ENCODE data around the gene ADGB. TPM values are rescaled to one million over a fixed set of nuclear protein-coding genes. Genes with fewer than 3 reads are reported as not detected.
"Not testable (repeated sequence)": the region's sequence is repeated elsewhere in the genome, so short reads cannot be mapped to it uniquely, and the experiment has no call there.

The ADGB gene
- polyA plus RNA-seq, 1 donor = not detected

- DNase-seq (ENCODE audit: low read depth) = not testable (repeated sequence)
These were observed 217.0 kb downstream of the ADGB start for GRCh38 chr6:146815511-146816462.

DNA sequence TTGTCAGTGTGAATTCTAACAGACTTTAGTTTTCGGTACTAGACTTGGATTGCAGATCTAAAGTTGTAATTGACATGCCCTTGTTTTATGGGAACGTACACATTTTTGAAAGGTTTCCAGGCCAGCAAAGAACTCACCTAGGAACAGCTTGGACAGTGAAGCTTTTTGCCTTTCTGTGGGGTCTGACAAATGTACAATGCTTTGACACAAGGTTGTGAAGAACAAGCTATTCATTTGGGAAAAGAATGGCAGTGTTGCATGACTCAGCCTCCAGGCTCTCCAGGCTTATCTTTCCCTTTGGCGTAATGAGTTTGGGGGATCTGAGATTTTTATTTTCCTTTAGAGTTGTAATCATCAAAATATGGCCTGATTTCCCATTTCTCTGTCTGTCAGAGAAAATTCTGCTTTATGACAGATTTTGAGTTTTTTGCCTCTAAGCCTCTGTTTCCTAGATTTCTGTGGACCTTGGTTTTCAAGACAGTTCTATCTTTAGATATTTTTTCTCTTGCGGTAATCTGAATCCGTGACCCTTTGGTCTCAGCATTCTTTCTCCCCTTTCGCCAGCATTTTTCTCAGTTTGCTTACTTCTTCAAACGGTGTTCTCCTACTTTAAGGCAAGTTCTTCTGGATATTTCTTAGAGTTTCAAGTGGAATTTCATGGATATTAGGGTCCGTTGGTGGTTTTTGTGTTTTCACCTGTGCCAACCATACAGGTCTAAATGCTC is 221.0 kb downstream of the ADGB start:
- DNase-seq (ENCODE audit: low read depth) = no peak

GRCh38 chr6:146827216-146827928 is 228.6 kb downstream of the ADGB start:
- no peak for DNase-seq (ENCODE audit: low read depth)

GRCh38 chr6:146829792-146830565 is 231.2 kb downstream of the ADGB start:
- DNase-seq (ENCODE audit: low read depth) = no peak

GRCh38 chr6:146833157-146833556 is 234.4 kb downstream of the ADGB start:
- no peak for DNase-seq (ENCODE audit: low read depth)

- DNase-seq (ENCODE audit: low read depth) = no peak
These were observed 241.4 kb downstream of the ADGB start for GRCh38 chr6:146840216-146840615.

DNA sequence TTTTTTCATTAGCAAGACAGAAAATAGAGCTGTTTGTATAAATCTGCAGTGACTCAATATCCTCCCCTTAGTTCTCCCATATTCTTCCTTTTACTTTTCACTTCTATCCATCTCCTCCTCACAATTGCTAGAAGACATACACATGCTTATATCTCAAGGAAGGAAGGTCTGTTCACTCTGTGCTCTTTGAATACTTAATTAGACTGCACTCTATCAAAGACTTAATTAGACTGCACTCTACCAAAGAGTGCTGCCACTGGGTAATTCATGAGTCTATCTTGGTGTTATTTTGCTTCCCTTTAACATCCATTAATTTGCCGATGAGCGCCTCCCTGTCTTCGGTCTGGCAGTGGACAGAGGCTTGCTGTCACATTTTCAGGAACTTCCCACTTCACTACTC is 241.9 kb downstream of the ADGB start:
- no peak for DNase-seq (ENCODE audit: low read depth)

DNA sequence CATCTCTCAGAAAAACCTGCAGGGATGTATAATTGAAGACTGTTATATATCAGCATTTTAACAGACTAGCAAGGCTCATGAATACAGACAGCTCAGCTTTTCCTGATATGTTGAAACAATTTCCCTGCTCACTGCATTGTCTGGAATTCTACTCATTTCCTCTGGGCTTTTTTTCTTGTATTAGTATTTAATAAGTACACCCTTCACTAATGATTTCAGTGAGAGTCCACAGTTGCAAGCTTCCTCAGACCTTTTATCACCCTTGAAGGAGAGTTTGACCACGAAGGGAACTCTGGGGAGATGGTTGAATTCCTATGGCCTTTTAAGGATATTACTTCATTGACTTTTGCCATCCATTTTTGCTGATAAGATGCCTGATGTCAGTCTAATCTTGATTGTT is 248.7 kb downstream of the ADGB start:
- DNase-seq (ENCODE audit: low read depth) = no peak

GRCh38 chr6:146850238-146850896 is 251.6 kb downstream of the ADGB start:
- no peak for DNase-seq (ENCODE audit: low read depth)

- DNase-seq (ENCODE audit: low read depth) = no peak
These were observed 252.2 kb downstream of the ADGB start for GRCh38 chr6:146850981-146851380.

DNA sequence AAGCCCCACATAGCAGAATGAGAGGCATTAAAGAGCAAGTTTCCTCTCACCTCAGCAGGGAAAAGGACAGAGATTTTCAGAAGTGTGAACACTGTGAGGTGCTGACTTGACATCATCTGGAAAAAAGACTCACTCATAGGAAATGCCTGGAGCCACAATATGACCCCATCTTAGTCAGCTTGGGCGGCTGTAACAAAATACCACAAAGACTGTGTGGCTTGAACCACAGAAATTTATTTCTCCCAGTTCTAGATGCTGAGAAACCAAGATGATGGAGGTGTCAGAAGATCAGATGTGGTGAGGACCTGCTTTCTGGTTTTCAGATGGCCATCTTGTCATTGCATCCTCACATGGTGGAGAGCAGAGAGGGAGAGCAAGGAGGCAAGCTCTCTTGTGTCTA is 253.1 kb downstream of the ADGB start:
- DNase-seq (ENCODE audit: low read depth) = no peak

- not testable (repeated sequence) for DNase-seq (ENCODE audit: low read depth)
These were observed 255.9 kb downstream of the ADGB start for GRCh38 chr6:146854521-146855255.

GRCh38 chr6:146855889-146856288 is 257.1 kb downstream of the ADGB start:
- no peak for DNase-seq (ENCODE audit: low read depth)

GRCh38 chr6:146856296-146856695 is 257.5 kb downstream of the ADGB start:
- no peak for DNase-seq (ENCODE audit: low read depth)

DNA sequence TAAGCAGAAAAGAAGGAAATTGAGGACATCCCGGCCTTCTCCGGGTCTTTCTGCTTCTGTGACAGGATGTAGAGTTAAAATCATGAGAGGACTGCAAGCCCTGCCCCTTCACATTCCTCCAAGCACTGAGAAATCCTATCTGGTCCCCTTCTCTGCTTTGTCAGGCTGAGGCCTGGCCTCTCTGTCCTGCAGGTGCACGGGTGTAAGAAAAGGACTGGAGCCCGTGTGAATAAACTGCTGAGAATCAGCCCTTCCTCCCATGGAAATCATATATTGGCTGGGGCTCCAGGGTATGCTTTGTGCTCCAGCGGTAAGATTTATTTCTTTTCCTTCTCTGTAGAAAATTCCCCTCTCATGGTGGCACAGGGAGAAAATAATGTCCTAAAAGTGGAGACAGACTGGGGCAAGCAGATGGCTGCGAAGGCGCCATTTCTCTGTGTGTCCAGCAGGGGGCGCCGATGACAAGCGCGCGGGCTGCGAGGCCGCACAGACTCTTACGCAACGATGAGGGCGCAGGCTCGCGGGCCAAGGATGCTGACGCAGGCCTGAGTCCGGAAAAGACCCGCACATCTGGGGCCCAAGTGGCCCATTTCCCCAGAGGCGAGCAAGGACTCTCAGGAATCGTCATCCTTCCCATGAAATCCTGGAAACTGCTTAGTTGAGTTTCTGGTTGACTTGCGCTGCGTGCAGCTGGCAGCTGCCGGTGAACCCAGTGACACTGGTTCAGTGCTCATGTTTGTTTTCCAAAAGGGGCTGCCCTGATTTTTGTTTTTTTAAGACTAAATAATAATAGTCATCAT is 258.6 kb downstream of the ADGB start:
- peak; percentile 40 for DNase-seq (ENCODE audit: low read depth)

DNA sequence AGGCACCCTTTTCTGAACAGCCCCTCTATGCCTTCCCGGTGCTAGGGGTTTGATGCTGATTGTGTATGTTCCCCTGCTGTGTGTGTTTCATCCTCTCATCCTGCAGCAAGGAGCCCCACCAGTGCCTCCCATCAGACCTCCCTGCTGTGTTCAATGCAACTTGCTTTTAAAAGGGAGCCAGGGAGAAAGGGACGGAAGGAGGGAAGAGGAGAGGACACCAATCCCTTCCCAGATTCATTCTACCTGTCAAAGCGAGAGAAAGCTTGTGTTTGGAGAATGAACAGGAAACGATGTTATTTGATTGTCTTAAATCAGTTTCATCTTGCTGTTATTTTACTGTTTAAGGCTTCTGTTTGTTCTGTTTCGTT is 259.2 kb downstream of the ADGB start:
- DNase-seq (ENCODE audit: low read depth) = no peak

DNA sequence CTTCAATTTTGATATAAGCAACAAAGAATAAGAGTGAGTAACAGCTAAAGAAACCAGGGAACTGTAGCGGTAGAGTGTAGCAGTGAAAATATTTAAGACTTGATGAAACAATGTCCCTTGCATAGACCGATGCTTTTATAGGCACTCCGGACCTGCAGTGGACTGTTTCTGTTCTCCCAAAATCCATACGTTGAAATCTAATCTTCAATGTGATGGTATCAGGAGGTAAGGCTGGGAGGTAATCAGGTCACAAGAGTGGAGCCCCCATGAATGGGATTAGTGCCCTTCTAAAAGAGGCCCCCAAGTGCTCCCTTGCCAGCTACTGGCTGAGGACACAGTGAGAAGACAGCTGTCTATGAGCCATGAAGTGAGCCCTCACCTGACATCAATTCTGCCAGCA is 260.4 kb downstream of the ADGB start:
- no peak for DNase-seq (ENCODE audit: low read depth)

DNA sequence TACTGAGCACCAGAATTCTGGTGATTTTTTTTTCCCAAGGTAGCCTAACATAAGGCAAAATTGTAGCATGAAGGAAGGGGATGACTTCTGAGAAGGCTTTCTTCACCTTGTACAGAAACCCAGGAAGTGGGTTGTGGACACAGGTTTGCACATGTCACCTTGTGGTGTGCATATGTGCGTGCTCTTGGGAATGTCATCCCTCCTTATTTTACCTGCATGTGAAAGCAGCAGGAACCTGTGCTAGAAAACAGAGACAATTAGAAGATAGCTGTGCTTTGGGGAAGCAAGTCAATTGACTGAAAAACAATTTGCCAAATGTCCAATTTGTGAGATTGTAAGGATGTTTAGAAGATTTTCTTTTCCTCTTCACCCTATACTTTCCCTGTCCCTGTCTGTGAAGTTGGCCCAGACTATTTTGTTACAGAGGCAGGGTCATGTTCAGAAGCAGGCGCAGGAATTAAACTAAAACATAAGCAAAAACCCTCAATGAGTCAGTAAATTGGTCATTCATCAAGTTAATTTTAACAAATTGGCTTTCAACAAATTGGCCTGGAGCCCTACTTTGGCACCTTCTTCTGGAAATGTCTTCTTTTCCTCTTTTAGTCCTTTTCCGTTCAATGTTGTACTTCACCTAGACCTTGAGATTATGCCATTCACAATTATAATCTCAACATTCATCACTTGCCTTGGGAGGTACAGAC is 261.2 kb downstream of the ADGB start:
- DNase-seq (ENCODE audit: low read depth) = no peak

GRCh38 chr6:146860583-146860982 is 261.8 kb downstream of the ADGB start:
- no peak for DNase-seq (ENCODE audit: low read depth)
